H1 (cell line): Measurements from ENCODE around the gene NNMT. TPM values are rescaled to one million over a fixed set of nuclear protein-coding genes. Genes with fewer than 3 reads are reported as not detected.

ENCODE experiments used
- CTCF ChIA-PET: fragments of 300-600 bp; sonication (Branson Sonifier 250); formaldehyde crosslinking; loops from one replicate; lab custom pipeline; 2021; ENCODE audit not compliant: partially characterized antibody; lab: Charles Lee
- POLR2A ChIA-PET: fragments of 300-600 bp; sonication (Branson Sonifier 250); formaldehyde crosslinking; loops from one replicate; lab custom pipeline; 2021; ENCODE audit warnings: inconsistent platforms; ENCODE audit not compliant: partially characterized antibody; lab: Charles Lee
- DNase-seq, 2 experiments: peaks; one replicate each; pipeline versions ENCODE4 v3.0.0 to v3.0.0-alpha.2; 2010 to 2022; ENCODE audit warnings: low spot score in 2 of 2, low read depth in 1 of 2, mixed read lengths in 1 of 2
- FAIRE-seq: peaks from 2 replicates; lab custom pipeline; 2011; peaks lifted over from hg19 to GRCh38; lab: Jason Lieb, UNC
- H2AFZ ChIP-seq: 2 replicates; pipeline ENCODE4 v1.8.1; 2012; ENCODE audit warnings: low read length, inconsistent platforms
- H2AK5ac ChIP-seq: 2 replicates; pipeline ENCODE4 v1.6.1; 2013; ENCODE audit warnings: low read depth, low read length
- H2BK120ac ChIP-seq: replicated peaks from 2 replicates; pipeline ENCODE3; 2013; ENCODE audit warnings: low read depth, low read length, inconsistent platforms
- H2BK12ac ChIP-seq: 2 replicates; pipeline ENCODE4 v1.6.1; 2013; ENCODE audit warnings: low read depth, low read length
- H2BK15ac ChIP-seq: 2 replicates; pipeline ENCODE4 v1.6.1; 2013; ENCODE audit warnings: low read length
- H2BK20ac ChIP-seq: 2 replicates; pipeline ENCODE4 v1.6.1; 2013; ENCODE audit warnings: low read length
- H2BK5ac ChIP-seq: 2 replicates; pipeline ENCODE4 v1.6.1; 2013; ENCODE audit warnings: low read depth, low read length
- H3K14ac ChIP-seq: 2 replicates; pipeline ENCODE4 v1.6.1; 2013; ENCODE audit warnings: inconsistent platforms; ENCODE audit not compliant: insufficient read length
- H3K18ac ChIP-seq: 2 replicates; pipeline ENCODE4 v1.6.1; 2013; ENCODE audit warnings: low read length; ENCODE audit errors: extremely low read depth
- H3K23ac ChIP-seq: 2 replicates; pipeline ENCODE4 v1.6.1; 2013; ENCODE audit warnings: inconsistent platforms; ENCODE audit not compliant: insufficient read length
- H3K23me2 ChIP-seq: 2 replicates; pipeline ENCODE4 v1.6.1; 2013; ENCODE audit warnings: low read depth, low read length
- H3K27ac ChIP-seq: 2 replicates; pipeline ENCODE4 v1.6.1; 2011; ENCODE audit warnings: low read depth, low read length, inconsistent platforms
- H3K27me3 ChIP-seq, 4 experiments: replicated peaks in 1 of 4; 1 replicate in 1 of 4; 2 replicates in 3 of 4; pipeline versions ENCODE4 v1.6.1 to v1.8.1; 2011 to 2013; ENCODE audit warnings: low read length in 3 of 4, mild to moderate bottlenecking in 3 of 4, inconsistent platforms in 2 of 4, mixed read lengths in 2 of 4, moderate library complexity in 1 of 4; ENCODE audit not compliant: control insufficient read depth in 3 of 4, insufficient read depth in 3 of 4; ENCODE audit errors: extremely low read depth in 1 of 4
- H3K36me3 ChIP-seq, 4 experiments: 2 replicates each; pipeline versions ENCODE4 v1.6.1 to v1.8.1; 2011 to 2013; ENCODE audit warnings: mild to moderate bottlenecking in 4 of 4, low read length in 3 of 4, moderate library complexity in 2 of 4, control low read depth in 1 of 4, inconsistent platforms in 1 of 4; ENCODE audit not compliant: insufficient read depth in 4 of 4, control insufficient read depth in 2 of 4
- H3K4ac ChIP-seq: replicated peaks from 2 replicates; pipeline ENCODE3; 2013; ENCODE audit warnings: low read length, low read depth, mixed read lengths, inconsistent platforms; ENCODE audit not compliant: insufficient read length
- H3K4me1 ChIP-seq, 4 experiments: replicated peaks in 1 of 4; 1 replicate in 1 of 4; 2 replicates in 3 of 4; pipeline versions ENCODE4 v1.6.1 to v1.8.1; 2011 to 2013; ENCODE audit warnings: low read length in 3 of 4, inconsistent platforms in 2 of 4, mixed read lengths in 1 of 4; ENCODE audit not compliant: insufficient read depth in 4 of 4, control insufficient read depth in 3 of 4
- H3K4me2 ChIP-seq, 2 experiments: 2 replicates each; pipeline versions ENCODE4 v1.6.1 to v1.8.1; 2011 to 2013; ENCODE audit warnings: low read depth in 2 of 2, low read length in 2 of 2, control low read depth in 1 of 2, inconsistent platforms in 1 of 2, mild to moderate bottlenecking in 1 of 2; ENCODE audit not compliant: insufficient read depth in 1 of 2
- H3K4me3 ChIP-seq, 4 experiments: fragments of 200-600, 300-600 bp in 1 of 4; sonication (generic), shearing (Covaris generic), sonication (Bioruptor Twin) in 1 of 4; 2 replicates each; pipeline versions ENCODE4 v1.5.1 to v1.8.1; 2011 to 2016; ENCODE audit warnings: low read length in 4 of 4, low read depth in 3 of 4, control low read depth in 2 of 4, inconsistent platforms in 2 of 4, mild to moderate bottlenecking in 2 of 4, mixed read lengths in 1 of 4, moderate library complexity in 1 of 4; ENCODE audit not compliant: insufficient read depth in 2 of 4; ENCODE audit errors: extremely low read depth in 1 of 4
- H3K56ac ChIP-seq: replicated peaks from 2 replicates; pipeline ENCODE3; 2013; ENCODE audit warnings: low read depth, mild to moderate bottlenecking, mixed read lengths, low read length, inconsistent platforms; ENCODE audit not compliant: insufficient read length
- H3K79me1 ChIP-seq: 2 replicates; pipeline ENCODE4 v1.6.1; 2013; ENCODE audit warnings: low read depth, low read length, control low read depth
- H3K79me2 ChIP-seq, 2 experiments: 2 replicates each; pipeline versions ENCODE4 v1.6.1 to v1.8.1; 2012 to 2013; ENCODE audit warnings: low read length in 2 of 2, mild to moderate bottlenecking in 2 of 2, inconsistent platforms in 1 of 2; ENCODE audit not compliant: insufficient read depth in 2 of 2, control insufficient read depth in 1 of 2
- H3K9ac ChIP-seq, 4 experiments: replicated peaks in 1 of 4; 1 replicate in 1 of 4; 2 replicates in 3 of 4; pipeline versions ENCODE4 v1.6.1 to v1.8.1; 2011 to 2013; ENCODE audit warnings: low read depth in 3 of 4, low read length in 3 of 4, control low read depth in 2 of 4, mild to moderate bottlenecking in 2 of 4, moderate library complexity in 2 of 4, inconsistent platforms in 1 of 4; ENCODE audit errors: extremely low read depth in 1 of 4
- H3K9me3 ChIP-seq, 2 experiments: 2 replicates each; pipeline versions ENCODE4 v1.6.1 to v1.8.1; 2012 to 2013; ENCODE audit warnings: mild to moderate bottlenecking in 2 of 2, moderate library complexity in 2 of 2, control low read depth in 1 of 2, inconsistent platforms in 1 of 2, low read depth in 1 of 2, low read length in 1 of 2, mixed read lengths in 1 of 2; ENCODE audit not compliant: insufficient read depth in 2 of 2
- H4K20me1 ChIP-seq, 2 experiments: replicated peaks in 1 of 2; 2 replicates each; pipeline versions ENCODE3 to v1.8.1; 2011 to 2013; ENCODE audit warnings: inconsistent platforms in 2 of 2, low read length in 2 of 2, mild to moderate bottlenecking in 1 of 2; ENCODE audit not compliant: insufficient read depth in 2 of 2, control insufficient read depth in 1 of 2
- H4K5ac ChIP-seq: 2 replicates; pipeline ENCODE4 v1.6.1; 2013; ENCODE audit warnings: low read length, low read depth, mixed read lengths, inconsistent platforms; ENCODE audit not compliant: insufficient read length
- H4K8ac ChIP-seq: 2 replicates; pipeline ENCODE4 v1.8.0; 2013; ENCODE audit warnings: mild to moderate bottlenecking, moderate library complexity, low read length, inconsistent platforms; ENCODE audit not compliant: insufficient read depth; ENCODE audit errors: extremely low read depth
- H4K91ac ChIP-seq: replicated peaks from 2 replicates; pipeline ENCODE3; 2013; ENCODE audit warnings: low read length, mixed read lengths, inconsistent platforms; ENCODE audit not compliant: insufficient read length
- ASH2L ChIP-seq: fragments of 200-600, 300-600 bp; sonication (generic); IDR thresholded peaks from one replicate; pipeline ENCODE4 v1.7.1; 2017; ENCODE audit warnings: low read length
- BRCA1 ChIP-seq: IDR thresholded peaks from 2 replicates; pipeline ENCODE4 v1.6.1; 2012; ENCODE audit warnings: low read depth, low read length, improper control_type of control experiment
- HDAC6 ChIP-seq: IDR thresholded peaks from one replicate; pipeline ENCODE4 v1.7.1; 2012; ENCODE audit warnings: low read depth, mild to moderate bottlenecking, inconsistent platforms, low read length, moderate library complexity
- JUND ChIP-seq: IDR thresholded peaks from 2 replicates; pipeline ENCODE4 v1.6.1; 2011; ENCODE audit warnings: mild to moderate bottlenecking, improper control_type of control experiment, low read length
- NANOG ChIP-seq: IDR thresholded peaks from 2 replicates; pipeline ENCODE4 v1.6.1; 2011; ENCODE audit warnings: low read length, low read depth, mild to moderate bottlenecking, inconsistent platforms; ENCODE audit not compliant: insufficient read depth, poor library complexity, severe bottlenecking
- NRF1 ChIP-seq: IDR thresholded peaks from 2 replicates; pipeline ENCODE4 v1.6.1; 2011; ENCODE audit warnings: mild to moderate bottlenecking, low read depth, low read length, improper control_type of control experiment
- POU5F1 ChIP-seq: IDR thresholded peaks from 2 replicates; pipeline ENCODE4 v1.6.1; 2011; ENCODE audit warnings: low read depth, mild to moderate bottlenecking, low read length, moderate library complexity
- RAD21 ChIP-seq, 2 experiments: IDR thresholded peaks in 1 of 2; conservative IDR thresholded peaks in 1 of 2; 2 replicates each; pipeline ENCODE4 v1.6.1; 2011; ENCODE audit warnings: low read depth in 2 of 2, low read length in 2 of 2, improper control_type of control experiment in 1 of 2, inconsistent platforms in 1 of 2, mild to moderate bottlenecking in 1 of 2, moderate library complexity in 1 of 2
- SIN3A ChIP-seq, 2 experiments: IDR thresholded peaks in 1 of 2; conservative IDR thresholded peaks in 1 of 2; 2 replicates each; pipeline ENCODE4 v1.6.1; 2011 to 2012; ENCODE audit warnings: low read length in 2 of 2, improper control_type of control experiment in 1 of 2, low read depth in 1 of 2, mild to moderate bottlenecking in 1 of 2
- SRF ChIP-seq: IDR thresholded peaks from 2 replicates; pipeline ENCODE4 v1.6.1; 2011; ENCODE audit warnings: mild to moderate bottlenecking, low read depth, low read length, moderate library complexity
- USF2 ChIP-seq: IDR thresholded peaks from 2 replicates; pipeline ENCODE4 v1.6.1; 2011; ENCODE audit warnings: low read length, improper control_type of control experiment
- WGBS, 2 experiments: shearing (Covaris generic) in 1 of 2; methylation state at CpG; one replicate each; pipeline versions ENCODE4 v1.1.6 to v1.1.7; 2013 to 2015; ENCODE audit warnings: low lambda C conversion rate in 2 of 2, mixed read lengths in 2 of 2, inconsistent platforms in 1 of 2, low coverage in 1 of 2, missing lambda C conversion rate in 1 of 2; ENCODE audit not compliant: insufficient replicate concordance in 2 of 2, insufficient coverage in 1 of 2, insufficient read length in 1 of 2; ENCODE audit errors: extremely low coverage in 1 of 2, missing lambda C conversion rate in 1 of 2; 5-methylcytosine and 5-hydroxymethylcytosine counted together
- polyA plus RNA-seq, 7 experiments: library from polyadenylated mRNA; depleted of rRNA in 3 of 7; stranded (reverse) in 5 of 7; unstranded in 2 of 7; fragments of >200 nt in 5 of 7; fragments of 200-250 nt in 2 of 7; gene quantifications; 1 replicate in 5 of 7; 2 replicates in 1 of 7; 4 replicates in 1 of 7; pipeline versions ENCODE4 v1.2.1 to v1.2.3, GENCODE V29; 2011 to 2013; ENCODE audit warnings: missing spikeins in 2 of 7, mixed read lengths in 2 of 7
- total RNA-seq: library from RNA; stranded (reverse); fragmentation: NEBNext Ultra II Directional; extraction: Animal tissue kit (Norgen Biotek cat#: 25700); gene quantifications from 2 replicates; pipeline ENCODE4 v1.2.1, GENCODE V29; 2021

Gene NNMT
- total and polyA plus RNA-seq, 2 of the 8 experiments (the other 6 are each of a cell fraction or from before 2014, with no cell fraction given), result not detected

- H3K56ac ChIP-seq, result no peak overlapping the region
- H2BK120ac ChIP-seq, result no peak overlapping the region
- H3K23me2 ChIP-seq, result no peaks in the 10 kb centered on the region
- H2BK5ac ChIP-seq, result no peak overlapping the region
- H2AFZ ChIP-seq, result no peak overlapping the region
- H2BK12ac ChIP-seq, result no peak overlapping the region
- WGBS, 2 experiments, result 91% methylated on average over 10 of the region's 10 CpGs; no CpG with 5 or more reads in 1 of the 2 experiments
- H4K5ac ChIP-seq, result no peak overlapping the region
- ChIA-PET CTCF (interaction anchor here (0.7 to 1.7 kb wide), 5 partner anchors 9 to 236 kb away, joined by 3 to 10 read pairs (median 3); no protein-coding TSS in a partner anchor), POLR2A (no interaction called here)
- H2BK15ac ChIP-seq, result no peak overlapping the region
- H3K4me2 ChIP-seq, result no peak overlapping the region
- no peak overlapping the region for H3K18ac ChIP-seq
- H3K4me3 ChIP-seq, result no peak overlapping the region
- H3K79me2 ChIP-seq, result no peaks in the 10 kb centered on the region
- no peak overlapping the region for H4K91ac ChIP-seq
- DNase-seq (no peak), FAIRE-seq (no peak)
- H4K8ac ChIP-seq, result no peak overlapping the region
- peaks cover 7% of the 10 kb centered on the region in 2 experiments; a peak in 3 of 4 replicates for H3K9me3 ChIP-seq
- no peaks in the 10 kb centered on the region for H3K79me1 ChIP-seq
- H3K23ac ChIP-seq, result no peak overlapping the region
- no peak overlapping the region for H2AK5ac ChIP-seq
- no peaks in the 10 kb centered on the region for H3K27me3 ChIP-seq
- no peak overlapping the region for H3K27ac ChIP-seq
- peaks cover 0 to 2% (median 0%) of the 10 kb centered on the region in 4 experiments; a peak in 1 of 7 replicates for H3K4me1 ChIP-seq
- H4K20me1 ChIP-seq, result no peaks in the 10 kb centered on the region
- H2BK20ac ChIP-seq, result no peak overlapping the region
- no peaks in the 10 kb centered on the region for H3K36me3 ChIP-seq
- no peak overlapping the region for H3K4ac ChIP-seq
- H3K14ac ChIP-seq, result no peak overlapping the region
- H3K9ac ChIP-seq, result no peak overlapping the region
- TF ChIP-seq USF2 (no peak), NRF1 (no peak), SRF (no peak), RAD21 (IDR thresholded peaks at IDR 0.05 in 1 of 2, conservative IDR thresholded peaks at IDR 0.05 in 1 of 2; ENCODE audit: low read depth in 2 of 2, low read length in 2 of 2) (no peak), HDAC6 (no peak), NANOG (no peak), ASH2L (no peak), SIN3A (conservative IDR thresholded peaks at IDR 0.05 in 1 of 2, IDR thresholded peaks at IDR 0.05 in 1 of 2; ENCODE audit: low read depth in 1 of 2, low read length in 2 of 2) (no peak), JUND (no peak), BRCA1 (no peak), POU5F1 (no peak)
Measured at GRCh38 chr11:114350022-114350421, 53.8 kb downstream of the NNMT start.
